Measurements from ENCODE around the gene CALML4. TPM values are rescaled to one million over a fixed set of nuclear protein-coding genes. Genes with fewer than 3 reads are reported as not detected.

The CALML4 gene
- polyA plus RNA-seq, 1 experiment = 1.6 TPM

- TF ChIP-seq, protein P1, sequence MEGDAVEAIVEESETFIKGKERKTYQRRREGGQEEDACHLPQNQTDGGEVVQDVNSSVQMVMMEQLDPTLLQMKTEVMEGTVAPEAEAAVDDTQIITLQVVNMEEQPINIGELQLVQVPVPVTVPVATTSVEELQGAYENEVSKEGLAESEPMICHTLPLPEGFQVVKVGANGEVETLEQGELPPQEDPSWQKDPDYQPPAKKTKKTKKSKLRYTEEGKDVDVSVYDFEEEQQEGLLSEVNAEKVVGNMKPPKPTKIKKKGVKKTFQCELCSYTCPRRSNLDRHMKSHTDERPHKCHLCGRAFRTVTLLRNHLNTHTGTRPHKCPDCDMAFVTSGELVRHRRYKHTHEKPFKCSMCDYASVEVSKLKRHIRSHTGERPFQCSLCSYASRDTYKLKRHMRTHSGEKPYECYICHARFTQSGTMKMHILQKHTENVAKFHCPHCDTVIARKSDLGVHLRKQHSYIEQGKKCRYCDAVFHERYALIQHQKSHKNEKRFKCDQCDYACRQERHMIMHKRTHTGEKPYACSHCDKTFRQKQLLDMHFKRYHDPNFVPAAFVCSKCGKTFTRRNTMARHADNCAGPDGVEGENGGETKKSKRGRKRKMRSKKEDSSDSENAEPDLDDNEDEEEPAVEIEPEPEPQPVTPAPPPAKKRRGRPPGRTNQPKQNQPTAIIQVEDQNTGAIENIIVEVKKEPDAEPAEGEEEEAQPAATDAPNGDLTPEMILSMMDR (IDR thresholded peaks at IDR 0.05; ENCODE audit: low read depth, low read length) = no peak
- CTCF ChIA-PET = interaction anchor here (1.1 to 1.5 kb wide), 2 partner anchors 35 to 287 kb away, joined by 4 to 7 read pairs; no protein-coding TSS in a partner anchor
- Histone ChIP-seq H3K27me3 (ENCODE audit: control insufficient read depth, insufficient read depth, low read length) (no peaks in the 10 kb centered on the region), H3K9me3 (ENCODE audit: control insufficient read depth, insufficient read depth, low read length) (no peaks in the 10 kb centered on the region), H3K4me3 (ENCODE audit: low read depth, low read length) (no peak overlapping the region), H3K27ac (ENCODE audit: low read depth, low read length) (no peak overlapping the region)
- POLR2A ChIA-PET = no interaction called here
- DNase-seq (ENCODE audit: low read depth, low spot score) = no peak
Measured at GRCh38 chr15:68150187-68150586, 54.9 kb downstream of the CALML4 start.

- no peaks in the 10 kb centered on the region for H3K9me3 ChIP-seq (ENCODE audit: control insufficient read depth, insufficient read depth, low read length)
- TF ChIP-seq, protein P1 (IDR thresholded peaks at IDR 0.05; ENCODE audit: low read depth, low read length) = no peak
- H3K27me3 ChIP-seq (ENCODE audit: control insufficient read depth, insufficient read depth, low read length) = no peaks in the 10 kb centered on the region
- H3K4me3 ChIP-seq (ENCODE audit: low read depth, low read length) = no peak overlapping the region
- ChIA-PET CTCF (interaction anchor here (1.5 kb wide), 1 partner anchor 286 kb away, joined by 7 read pairs; no protein-coding TSS in a partner anchor), POLR2A (no interaction called here)
- no peak overlapping the region for H3K27ac ChIP-seq (ENCODE audit: low read depth, low read length)
- DNase-seq (ENCODE audit: low read depth, low spot score) = no peak
Measured at GRCh38 chr15:68149059-68149458, 56.1 kb downstream of the CALML4 start.

- Histone ChIP-seq H3K9me3 (ENCODE audit: control insufficient read depth, insufficient read depth, low read length) (no peaks in the 10 kb centered on the region), H3K27ac (ENCODE audit: low read depth, low read length) (no peak overlapping the region), H3K4me3 (ENCODE audit: low read depth, low read length) (no peak overlapping the region), H3K27me3 (ENCODE audit: control insufficient read depth, insufficient read depth, low read length) (no peaks in the 10 kb centered on the region)
- DNase-seq (ENCODE audit: low read depth, low spot score) = no peak
- CTCF ChIA-PET = no interaction called here
- POLR2A ChIA-PET = no interaction called here
- TF ChIP-seq, protein P1 (IDR thresholded peaks at IDR 0.05; ENCODE audit: low read depth, low read length) = no peak
Measured at GRCh38 chr15:68148039-68148438, 57.1 kb downstream of the CALML4 start.

DNA sequence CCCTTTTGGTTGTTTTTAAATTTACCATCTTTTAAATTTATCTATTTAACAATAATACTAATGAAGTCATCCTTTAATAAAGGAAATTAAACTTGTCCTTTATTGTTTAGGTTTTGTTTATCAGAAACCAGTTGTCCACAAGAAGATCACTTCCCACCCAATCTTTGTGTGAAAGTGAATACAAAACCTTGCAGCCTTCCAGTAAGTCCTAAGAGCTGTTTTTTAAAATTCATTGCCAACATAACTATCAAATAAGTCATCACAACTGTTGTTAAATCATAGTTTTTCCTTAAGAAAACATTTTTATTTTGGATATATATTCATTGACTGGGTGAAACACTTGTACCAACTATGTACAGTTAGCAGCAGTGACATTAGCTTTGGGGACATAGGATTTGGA lies 59.4 kb downstream of the CALML4 start:
- no peak for DNase-seq (ENCODE audit: low read depth, low spot score)
- POLR2A ChIA-PET = no interaction called here

DNA sequence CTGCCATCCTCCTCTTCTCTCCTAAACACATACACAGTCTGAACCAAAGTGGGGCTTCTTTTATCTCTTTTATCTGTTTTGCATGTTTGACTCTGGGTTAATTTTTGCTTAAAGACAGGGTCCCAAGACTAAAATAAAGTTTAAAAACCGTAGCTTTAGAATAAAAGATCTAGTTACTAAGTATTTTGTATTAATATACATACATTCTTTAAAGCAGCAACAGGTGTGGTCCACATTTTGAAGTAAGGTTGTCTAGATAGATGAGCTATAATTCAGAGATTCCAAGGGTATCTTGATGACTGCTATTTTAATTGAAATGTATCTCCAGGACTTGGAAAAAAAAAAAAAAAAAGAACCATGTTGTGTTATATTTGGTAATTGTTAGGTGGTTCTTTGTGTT lies 61.3 kb downstream of the CALML4 start:
- Histone ChIP-seq H3K27me3 (ENCODE audit: control insufficient read depth, insufficient read depth, low read length) (no peaks in the 10 kb centered on the region), H3K27ac (ENCODE audit: low read depth, low read length) (no peak overlapping the region), H3K4me3 (ENCODE audit: low read depth, low read length) (no peak overlapping the region), H3K9me3 (ENCODE audit: control insufficient read depth, insufficient read depth, low read length) (no peaks in the 10 kb centered on the region)
- DNase-seq (ENCODE audit: low read depth, low spot score) = no peak
- POLR2A ChIA-PET = no interaction called here
- TF ChIP-seq, protein P1 (IDR thresholded peaks at IDR 0.05; ENCODE audit: low read depth, low read length) = no peak
- CTCF ChIA-PET = interaction anchor here (0.8 kb wide), 1 partner anchor 17 kb away, joined by 5 read pairs; no protein-coding TSS in a partner anchor

More for the DNA sequence above, 59.4 kb downstream of the CALML4 start:
- CTCF ChIA-PET = interaction anchor here (2.0 kb wide), 1 partner anchor 9 kb away, joined by 10 read pairs; no protein-coding TSS in a partner anchor
- Histone ChIP-seq H3K4me3 (ENCODE audit: low read depth, low read length) (no peak overlapping the region), H3K27me3 (ENCODE audit: control insufficient read depth, insufficient read depth, low read length) (no peaks in the 10 kb centered on the region), H3K27ac (ENCODE audit: low read depth, low read length) (no peak overlapping the region), H3K9me3 (ENCODE audit: control insufficient read depth, insufficient read depth, low read length) (no peaks in the 10 kb centered on the region)
- TF ChIP-seq, protein P1 (IDR thresholded peaks at IDR 0.05; ENCODE audit: low read depth, low read length) = no peak
